ENCODE data around the gene GRM7.

GRM7 gene

GRCh38 chr3:7487763-7488162 lies 626.8 kb downstream of the GRM7 start:
- no peak for DNase-seq (ENCODE audit: low read depth)
- TF ChIP-seq, protein P1, sequence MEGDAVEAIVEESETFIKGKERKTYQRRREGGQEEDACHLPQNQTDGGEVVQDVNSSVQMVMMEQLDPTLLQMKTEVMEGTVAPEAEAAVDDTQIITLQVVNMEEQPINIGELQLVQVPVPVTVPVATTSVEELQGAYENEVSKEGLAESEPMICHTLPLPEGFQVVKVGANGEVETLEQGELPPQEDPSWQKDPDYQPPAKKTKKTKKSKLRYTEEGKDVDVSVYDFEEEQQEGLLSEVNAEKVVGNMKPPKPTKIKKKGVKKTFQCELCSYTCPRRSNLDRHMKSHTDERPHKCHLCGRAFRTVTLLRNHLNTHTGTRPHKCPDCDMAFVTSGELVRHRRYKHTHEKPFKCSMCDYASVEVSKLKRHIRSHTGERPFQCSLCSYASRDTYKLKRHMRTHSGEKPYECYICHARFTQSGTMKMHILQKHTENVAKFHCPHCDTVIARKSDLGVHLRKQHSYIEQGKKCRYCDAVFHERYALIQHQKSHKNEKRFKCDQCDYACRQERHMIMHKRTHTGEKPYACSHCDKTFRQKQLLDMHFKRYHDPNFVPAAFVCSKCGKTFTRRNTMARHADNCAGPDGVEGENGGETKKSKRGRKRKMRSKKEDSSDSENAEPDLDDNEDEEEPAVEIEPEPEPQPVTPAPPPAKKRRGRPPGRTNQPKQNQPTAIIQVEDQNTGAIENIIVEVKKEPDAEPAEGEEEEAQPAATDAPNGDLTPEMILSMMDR (conservative IDR thresholded peaks at IDR 0.05; ENCODE audit: low read length) = no peak
- H3K4me3 ChIP-seq (ENCODE audit: low read length) = no peak overlapping the region

DNA sequence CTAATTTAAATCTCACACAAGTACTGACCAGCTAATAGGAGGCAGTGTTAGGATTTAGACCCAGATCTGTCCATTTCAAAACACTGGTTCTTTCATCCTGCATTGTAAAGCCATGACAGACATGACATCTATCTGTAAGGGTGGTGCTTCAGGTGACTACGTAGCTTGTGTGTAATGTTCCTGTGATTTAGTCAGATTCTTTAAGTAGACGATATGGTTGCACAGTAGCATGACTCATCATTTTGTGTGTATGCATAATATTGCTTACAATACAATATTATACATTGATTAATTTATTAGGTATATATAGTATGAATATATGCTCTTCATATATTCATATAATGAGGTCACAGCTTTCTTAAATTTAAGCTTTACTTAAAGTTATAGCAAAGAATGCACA lies 628.5 kb downstream of the GRM7 start:
- DNase-seq (ENCODE audit: low read depth) = no peak

DNA sequence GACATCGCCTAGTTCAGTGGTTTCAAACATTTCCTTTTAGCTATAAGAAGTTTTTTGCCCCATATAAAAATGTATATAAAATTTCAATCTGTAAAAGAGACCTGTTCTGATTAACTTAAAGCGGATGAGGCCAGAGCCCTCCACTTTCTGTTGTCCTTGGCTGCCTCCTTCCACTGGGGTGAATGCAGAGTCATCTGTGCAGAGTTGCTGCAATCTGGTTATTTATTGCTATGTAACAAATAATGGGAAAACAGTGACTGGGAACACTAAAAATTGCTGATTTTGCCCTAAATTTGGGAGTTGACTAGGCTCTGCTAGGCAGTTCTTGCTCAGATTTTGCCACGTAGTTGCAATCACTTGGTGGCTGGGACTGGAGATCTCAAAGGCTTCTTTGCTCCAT lies 637.8 kb downstream of the GRM7 start:
- TF ChIP-seq, protein P1 (conservative IDR thresholded peaks at IDR 0.05; ENCODE audit: low read length) = no peak
- no peak for DNase-seq (ENCODE audit: low read depth)

More for the DNA sequence above, 628.5 kb downstream of the GRM7 start:
- TF ChIP-seq, protein P1 (conservative IDR thresholded peaks at IDR 0.05; ENCODE audit: low read length) = no peak
- no peak overlapping the region for H3K4me3 ChIP-seq (ENCODE audit: low read length)

DNA sequence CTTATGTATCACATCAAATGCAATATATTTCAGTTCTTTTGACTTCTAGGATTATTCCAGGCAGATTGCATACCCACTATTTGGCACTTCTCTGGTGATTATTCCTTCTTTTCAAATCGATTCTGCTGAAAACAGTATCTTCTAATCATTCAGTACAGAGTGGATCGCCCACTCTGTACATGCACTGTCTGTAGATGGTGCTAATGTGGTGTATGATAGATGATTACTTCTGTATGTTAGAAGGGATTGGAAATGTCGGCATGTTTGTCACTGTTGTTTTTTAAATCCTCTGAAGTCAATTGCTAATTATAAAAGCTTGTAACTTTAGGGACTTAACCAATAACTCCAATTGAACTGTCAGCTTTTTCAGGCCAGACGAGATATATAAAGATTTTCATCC lies 642.5 kb downstream of the GRM7 start:
- DNase-seq (ENCODE audit: low read depth) = no peak
- no peak overlapping the region for H3K4me3 ChIP-seq (ENCODE audit: low read length)
- TF ChIP-seq, protein P1 (conservative IDR thresholded peaks at IDR 0.05; ENCODE audit: low read length) = no peak

More for the DNA sequence above, 637.8 kb downstream of the GRM7 start:
- H3K4me3 ChIP-seq (ENCODE audit: low read length) = no peak overlapping the region

DNA sequence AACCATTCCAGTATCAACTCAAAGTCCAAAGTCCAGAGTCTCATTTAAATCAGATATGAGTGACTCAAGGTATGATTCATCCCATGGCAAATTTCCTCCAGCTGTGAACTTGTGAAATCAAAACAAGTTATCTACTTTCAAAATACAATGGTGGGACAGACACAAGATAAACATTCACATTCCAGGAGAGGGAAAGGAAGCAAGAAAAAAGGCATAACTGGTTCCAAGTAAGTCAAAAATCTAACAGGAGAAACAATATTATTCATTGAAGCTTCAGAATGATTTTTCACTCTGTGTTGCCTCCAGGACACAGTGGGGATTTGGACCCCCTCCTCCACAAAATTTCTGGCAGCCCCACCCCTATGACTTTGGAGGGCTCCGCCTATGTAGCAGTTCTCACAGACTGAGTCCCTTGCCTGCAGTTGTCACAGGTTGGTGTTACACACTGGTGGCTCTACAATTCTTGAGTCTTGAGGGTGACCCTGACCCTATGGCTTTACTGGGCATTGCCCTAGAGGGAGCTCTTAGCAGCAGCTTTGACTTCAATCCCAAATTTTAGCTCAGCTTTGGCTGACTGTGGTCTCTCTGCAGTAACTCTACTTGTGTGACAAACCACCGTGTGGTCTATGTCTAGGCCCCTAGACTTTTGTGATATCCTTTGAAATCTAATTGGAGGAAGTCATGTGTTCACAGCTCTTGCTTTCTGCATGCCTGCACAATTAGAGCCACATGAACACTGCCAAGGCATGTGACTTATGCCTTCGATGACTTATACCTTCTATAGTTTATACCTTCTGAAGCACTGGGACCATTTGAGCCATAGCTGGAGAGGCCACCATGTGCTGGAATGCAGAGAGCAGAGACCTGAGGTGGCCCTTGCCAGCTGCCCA lies 644.2 kb downstream of the GRM7 start:
- TF ChIP-seq, protein P1 (conservative IDR thresholded peaks at IDR 0.05; ENCODE audit: low read length) = no peak
- H3K4me3 ChIP-seq (ENCODE audit: low read length) = no peak overlapping the region
- DNase-seq (ENCODE audit: low read depth) = no peak

- no peak for DNase-seq (ENCODE audit: low read depth)
- no peak overlapping the region for H3K4me3 ChIP-seq (ENCODE audit: low read length)
- TF ChIP-seq, protein P1 (conservative IDR thresholded peaks at IDR 0.05; ENCODE audit: low read length) = no peak
Measured at GRCh38 chr3:7506606-7507180, 645.8 kb downstream of the GRM7 start.

- no peak overlapping the region for H3K4me3 ChIP-seq (ENCODE audit: low read length)
- DNase-seq (ENCODE audit: low read depth) = no peak
- TF ChIP-seq, protein P1 (conservative IDR thresholded peaks at IDR 0.05; ENCODE audit: low read length) = no peak
Measured at GRCh38 chr3:7508821-7509220, 647.9 kb downstream of the GRM7 start.
